Loucy (cell line): Measurements from ENCODE around the gene SNRPD1.
A peak's percentile ranks its signal among the peaks of the same experiment; 100 is the strongest.
"Not testable (repeated sequence)": the region's sequence is repeated elsewhere in the genome, so short reads cannot be mapped to it uniquely, and the experiment has no call there.

ENCODE experiments used
- H2AFZ ChIP-seq: fragments of 200-600 bp; sonication (generic); 2 replicates; pipeline ENCODE4 v1.6.0; 2016; ENCODE audit warnings: antibody characterized with exemption, mild to moderate bottlenecking, low read length, moderate library complexity
- H3F3A ChIP-seq: fragments of 200-600 bp; 2 replicates; pipeline ENCODE4 v1.6.0; 2016; ENCODE audit warnings: antibody characterized with exemption, low read depth, mild to moderate bottlenecking
- H3K27me3 ChIP-seq: fragments of 200-600 bp; sonication (generic); 2 replicates; pipeline ENCODE4 v1.6.1; 2014; ENCODE audit warnings: low read length, mild to moderate bottlenecking; ENCODE audit not compliant: insufficient read depth, poor library complexity, severe bottlenecking
- H3K36me3 ChIP-seq: fragments of 200-600 bp; sonication (generic); 2 replicates; pipeline ENCODE4 v1.6.1; 2016; ENCODE audit warnings: low read length; ENCODE audit not compliant: insufficient read depth
- H3K4me1 ChIP-seq: fragments of 200-600 bp; sonication (generic); 2 replicates; pipeline ENCODE4 v1.5.1; 2014; ENCODE audit warnings: low read length, mild to moderate bottlenecking; ENCODE audit not compliant: insufficient read depth, poor library complexity, severe bottlenecking
- H3K4me2 ChIP-seq: fragments of 200-600 bp; sonication (generic); 2 replicates; pipeline ENCODE4 v1.6.0; 2014; ENCODE audit warnings: antibody characterized with exemption, low read length, low read depth, mild to moderate bottlenecking; ENCODE audit not compliant: poor library complexity, severe bottlenecking
- H3K4me3 ChIP-seq: fragments of 200-600 bp; sonication (generic); 2 replicates; pipeline ENCODE4 v1.5.1; 2014; ENCODE audit warnings: low read length, mild to moderate bottlenecking, mixed read lengths; ENCODE audit not compliant: poor library complexity, severe bottlenecking
- H3K79me2 ChIP-seq: fragments of 200-600 bp; sonication (generic); 2 replicates; pipeline ENCODE4 v1.6.1; 2014; ENCODE audit warnings: low read length; ENCODE audit not compliant: insufficient read depth
- H3K9ac ChIP-seq: fragments of 200-600 bp; sonication (generic); 2 replicates; pipeline ENCODE4 v1.6.0; 2014; ENCODE audit warnings: mild to moderate bottlenecking, low read depth, low read length, moderate library complexity; ENCODE audit not compliant: poor library complexity, severe bottlenecking
- H3K9me2 ChIP-seq: fragments of 200-600 bp; sonication (generic); replicated peaks from 2 replicates; pipeline ENCODE4 v1.6.1; 2016; ENCODE audit warnings: low read depth, low read length, mixed read lengths
- H3K9me3 ChIP-seq: fragments of 200-600 bp; sonication (generic); 2 replicates; pipeline ENCODE4 v1.6.1; 2014; ENCODE audit warnings: mild to moderate bottlenecking, antibody characterized with exemption, low read length, low read depth; ENCODE audit not compliant: insufficient read depth
- H4K20me1 ChIP-seq: fragments of 200-600 bp; sonication (generic); 2 replicates; pipeline ENCODE4 v1.6.0; 2014; ENCODE audit warnings: antibody characterized with exemption, low read length, mild to moderate bottlenecking; ENCODE audit not compliant: insufficient read depth, poor library complexity, severe bottlenecking
- CTCF ChIP-seq: fragments of 200-600 bp; sonication (generic); conservative IDR thresholded peaks from 2 replicates; pipeline ENCODE4 v1.5.1; 2014; ENCODE audit warnings: mild to moderate bottlenecking, antibody characterized with exemption, low read length
- EZH2phosphoT487 ChIP-seq: fragments of 200-600 bp; IDR thresholded peaks from 2 replicates; pipeline ENCODE4 v1.6.1; 2018; ENCODE audit warnings: antibody characterized with exemption, mild to moderate bottlenecking, moderate library complexity, borderline replicate concordance

Gene SNRPD1

GRCh38 chr18:21602299-21602587 is 9.9 kb upstream of the SNRPD1 start:
- Histone ChIP-seq H3F3A (0 out of 2 replicates have a peak, but pooled peaks cover 3% of the 10 kb centered on the region), H3K4me1 (peaks cover 26% of the 10 kb centered on the region), H3K9me3 (no peaks in the 10 kb centered on the region), H3K79me2 (peaks cover 27% of the 10 kb centered on the region), H2AFZ (no peak overlapping the region), H4K20me1 (peaks cover 25% of the 10 kb centered on the region), H3K27me3 (no peaks in the 10 kb centered on the region), H3K9me2 (no peaks in the 10 kb centered on the region), H3K9ac (no peak overlapping the region), H3K4me2 (no peak overlapping the region), H3K4me3 (no peak overlapping the region), H3K36me3 (no peaks in the 10 kb centered on the region)
- TF ChIP-seq CTCF, result no peak
- no peak for TF ChIP-seq EZH2phosphoT487

GRCh38 chr18:21604671-21605070 is 7.4 kb upstream of the SNRPD1 start:
- Histone ChIP-seq H3K9me3 (no peaks in the 10 kb centered on the region), H3K27me3 (no peaks in the 10 kb centered on the region), H4K20me1 (peaks cover 3% of the 10 kb centered on the region), H3K4me1 (peaks cover 11% of the 10 kb centered on the region), H3K4me3 (no peak overlapping the region), H3F3A (0 out of 2 replicates have a peak, but pooled peaks cover 3% of the 10 kb centered on the region), H3K9ac (no peak overlapping the region), H3K79me2 (peaks cover 4% of the 10 kb centered on the region), H3K36me3 (no peaks in the 10 kb centered on the region), H2AFZ (peak overlapping the region; percentile 14; the same call in 1 of the 2 replicates), H3K4me2 (no peak overlapping the region), H3K9me2 (no peaks in the 10 kb centered on the region)
- TF ChIP-seq EZH2phosphoT487, result no peak
- no peak for TF ChIP-seq CTCF

- TF ChIP-seq EZH2phosphoT487 (no peak), CTCF (no peak)
- H3K9ac ChIP-seq, result no peak overlapping the region
- no peaks in the 10 kb centered on the region for H3K36me3 ChIP-seq
- H3K27me3 ChIP-seq, result no peaks in the 10 kb centered on the region
- H3F3A ChIP-seq, result 0 out of 2 replicates have a peak, but pooled peaks cover 2% of the 10 kb centered on the region
- peak overlapping the region; percentile 14; the same call in 1 of the 2 replicates for H2AFZ ChIP-seq
- H4K20me1 ChIP-seq, result no peaks in the 10 kb centered on the region
- H3K4me3 ChIP-seq, result no peak overlapping the region
- H3K4me1 ChIP-seq, result peaks cover 11% of the 10 kb centered on the region
- H3K9me3 ChIP-seq, result no peaks in the 10 kb centered on the region
- no peak overlapping the region for H3K4me2 ChIP-seq
- H3K9me2 ChIP-seq, result no peaks in the 10 kb centered on the region
- no peaks in the 10 kb centered on the region for H3K79me2 ChIP-seq
Measured at GRCh38 chr18:21605213-21605612, 6.9 kb upstream of the SNRPD1 start.

GRCh38 chr18:21611401-21612124 is 551 bp upstream of the SNRPD1 start:
- H3K9me3 ChIP-seq, H3K36me3 ChIP-seq, H3K9me2 ChIP-seq, H3F3A ChIP-seq, H3K27me3 ChIP-seq: not testable (repeated sequence)
- peak overlapping the region; percentile 96 for H3K9ac ChIP-seq
- peak overlapping the region; percentile 55 for H3K4me2 ChIP-seq
- H3K4me1 ChIP-seq, result peaks cover 22% of the 10 kb centered on the region
- H2AFZ ChIP-seq, result peak overlapping the region; percentile 91
- peak overlapping the region; percentile 98 for H3K4me3 ChIP-seq
- H4K20me1 ChIP-seq, result peaks cover 43% of the 10 kb centered on the region
- peaks cover 44% of the 10 kb centered on the region for H3K79me2 ChIP-seq

- not testable (repeated sequence) for H3F3A ChIP-seq
- peaks cover 54% of the 10 kb centered on the region for H3K36me3 ChIP-seq
Measured at GRCh38 chr18:21621640-21622039, 9.5 kb downstream of the SNRPD1 start.

More at GRCh38 chr18:21621640-21622039, 9.5 kb downstream of the SNRPD1 start:
- H3K9me2 ChIP-seq, H3K4me2 ChIP-seq, H3K27me3 ChIP-seq, H3K9me3 ChIP-seq, H2AFZ ChIP-seq, H3K9ac ChIP-seq, H3K4me3 ChIP-seq: not testable (repeated sequence)
- Histone ChIP-seq H3K79me2 (peaks cover 98% of the 10 kb centered on the region), H4K20me1 (peaks cover 83% of the 10 kb centered on the region), H3K4me1 (peaks cover 19% of the 10 kb centered on the region)
